HG03039 (cell line): ENCODE data around the gene KCNMA1.

Experiments
- ATAC-seq: cut with Tn5 transposase; IDR thresholded peaks from one replicate; pipeline ENCODE4 v1.9.1; 2021; ENCODE audit warnings: mild to moderate bottlenecking, moderate library complexity; ENCODE audit not compliant: unreplicated experiment

KCNMA1 gene

DNA sequence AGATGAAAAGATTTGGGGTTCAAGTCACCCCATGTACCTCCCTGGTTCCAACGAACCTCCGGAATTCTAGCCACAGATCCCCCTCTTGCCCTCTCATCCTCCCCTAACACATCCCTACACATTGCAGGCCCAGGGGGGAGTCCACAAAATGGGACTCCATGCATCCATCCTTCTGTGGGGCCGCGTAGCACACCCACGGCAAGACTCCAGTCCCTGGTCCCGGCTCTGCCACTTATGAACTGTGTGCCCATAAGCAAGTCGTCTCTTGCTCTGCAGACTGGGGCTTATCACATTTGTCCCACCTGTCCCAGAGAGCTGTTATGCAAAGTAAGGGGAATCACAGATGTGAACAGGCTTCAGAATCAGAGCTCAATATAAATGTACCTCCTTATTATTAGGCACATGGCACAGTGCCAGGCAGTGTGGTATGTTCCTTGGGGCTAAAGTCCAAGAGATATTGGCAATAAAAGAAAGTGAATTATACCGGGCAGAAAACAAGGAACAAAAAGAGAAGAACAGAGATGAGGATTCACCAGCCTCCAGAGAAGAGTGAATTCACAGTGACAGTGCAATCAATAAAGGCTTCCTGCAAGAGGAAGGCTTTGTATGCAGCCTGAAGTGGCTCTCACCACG is 73.9 kb downstream of the KCNMA1 start:
- ATAC-seq, result no peak

DNA sequence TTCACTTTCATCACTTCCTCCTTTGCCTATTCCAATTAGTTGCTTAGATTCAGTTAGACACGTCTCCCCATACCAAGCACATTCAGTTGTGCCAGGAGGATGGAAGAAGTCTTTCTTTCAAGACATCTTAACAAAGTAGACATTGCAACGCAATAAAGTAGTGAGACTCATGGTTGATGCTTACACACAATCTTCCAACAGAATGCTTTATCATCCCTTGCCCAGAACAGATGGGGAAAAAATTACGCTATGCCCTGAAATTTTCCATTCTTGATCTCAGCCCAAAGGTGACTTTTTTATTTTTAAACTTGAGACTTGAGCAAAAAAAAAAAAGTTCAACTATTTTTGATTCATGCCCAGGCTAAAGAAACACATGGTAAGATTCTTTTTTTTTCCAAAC is 74.9 kb downstream of the KCNMA1 start:
- ATAC-seq, result no peak

DNA sequence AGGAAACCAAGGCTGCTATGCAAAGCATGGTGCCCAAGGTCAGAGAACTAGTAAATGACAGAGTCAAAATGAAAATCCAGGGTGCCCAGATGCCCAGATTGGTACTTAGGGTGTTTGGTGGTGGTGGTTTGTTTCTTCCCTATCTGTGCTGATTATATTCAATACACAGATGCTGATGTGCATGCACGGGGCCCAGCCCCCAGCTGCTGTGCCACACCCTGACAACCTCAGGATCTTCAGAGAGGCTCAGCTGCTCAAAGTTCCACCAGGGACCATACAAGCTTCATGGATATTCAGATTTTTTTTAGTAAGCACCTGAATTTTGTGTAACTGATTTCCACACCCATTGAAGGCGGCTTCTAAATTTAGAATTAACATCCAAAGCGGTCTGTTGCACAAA is 75.6 kb downstream of the KCNMA1 start:
- ATAC-seq, result no peak

DNA sequence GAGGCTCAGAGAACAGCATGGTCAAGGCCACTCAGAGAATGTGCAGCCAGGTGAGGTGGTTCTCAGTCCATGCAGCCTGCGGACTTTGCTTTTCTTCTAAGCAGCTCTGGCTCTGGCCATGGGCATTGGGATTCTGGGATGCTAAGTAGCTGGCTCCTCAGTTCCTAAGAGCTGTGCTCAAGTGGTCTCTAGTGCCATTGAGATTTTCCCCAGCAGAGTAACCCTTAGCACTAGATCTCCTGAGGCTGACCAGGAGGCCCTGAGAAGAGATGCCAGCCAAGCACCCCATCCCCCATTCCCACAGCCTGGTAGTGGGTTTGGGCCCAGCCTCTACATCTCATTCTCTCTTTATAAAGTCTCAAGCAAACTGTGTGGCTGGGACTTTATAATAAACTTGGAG is 77.1 kb downstream of the KCNMA1 start:
- ATAC-seq, result no peak

DNA sequence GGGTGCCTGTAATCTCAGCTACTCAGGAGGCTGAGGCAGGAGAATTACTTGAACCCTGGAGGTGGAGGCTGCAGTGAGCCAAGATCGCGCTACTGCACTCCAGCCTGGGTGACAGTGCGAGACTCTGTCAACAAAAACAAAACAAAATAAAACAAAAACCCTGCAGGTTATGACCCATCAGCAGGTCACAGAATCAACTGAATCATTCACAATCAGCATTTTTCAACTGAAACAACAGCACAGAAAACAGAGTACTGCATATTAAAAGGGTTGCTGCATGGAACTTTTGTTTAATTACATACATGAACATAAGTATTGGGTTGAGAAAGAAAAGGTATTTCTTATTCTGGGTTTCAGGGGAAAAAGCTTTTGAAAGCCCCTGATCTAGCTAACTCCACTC is 77.6 kb downstream of the KCNMA1 start:
- ATAC-seq, result no peak

DNA sequence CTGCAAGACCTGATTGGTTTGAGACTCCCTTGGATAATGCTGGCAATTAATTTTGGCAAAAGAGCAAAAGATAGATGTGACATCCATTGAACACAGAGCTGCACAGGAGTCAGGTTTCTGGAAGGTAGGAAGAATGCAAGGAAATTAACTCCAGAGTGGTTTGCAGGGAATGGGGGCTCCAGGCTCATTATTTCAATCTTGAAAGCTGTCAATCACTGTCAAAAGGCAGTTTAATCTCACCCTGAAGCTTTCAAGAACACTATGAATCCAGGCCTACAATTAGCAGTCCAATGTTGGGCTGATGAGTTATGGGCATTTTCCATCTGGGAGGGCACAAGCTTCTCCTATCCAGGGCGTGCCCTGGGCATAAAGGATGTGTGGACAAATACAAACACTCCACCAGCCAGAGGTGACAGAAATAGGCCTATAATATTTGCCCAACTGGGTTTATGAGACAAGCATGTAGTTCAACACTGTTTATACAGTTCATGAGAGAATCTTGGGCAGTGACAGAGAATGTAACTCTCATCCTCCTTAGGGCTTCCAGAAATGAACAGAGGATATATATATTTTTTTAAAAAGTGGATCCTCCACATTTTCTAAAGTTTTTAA is 80.5 kb downstream of the KCNMA1 start:
- ATAC-seq, result no peak

DNA sequence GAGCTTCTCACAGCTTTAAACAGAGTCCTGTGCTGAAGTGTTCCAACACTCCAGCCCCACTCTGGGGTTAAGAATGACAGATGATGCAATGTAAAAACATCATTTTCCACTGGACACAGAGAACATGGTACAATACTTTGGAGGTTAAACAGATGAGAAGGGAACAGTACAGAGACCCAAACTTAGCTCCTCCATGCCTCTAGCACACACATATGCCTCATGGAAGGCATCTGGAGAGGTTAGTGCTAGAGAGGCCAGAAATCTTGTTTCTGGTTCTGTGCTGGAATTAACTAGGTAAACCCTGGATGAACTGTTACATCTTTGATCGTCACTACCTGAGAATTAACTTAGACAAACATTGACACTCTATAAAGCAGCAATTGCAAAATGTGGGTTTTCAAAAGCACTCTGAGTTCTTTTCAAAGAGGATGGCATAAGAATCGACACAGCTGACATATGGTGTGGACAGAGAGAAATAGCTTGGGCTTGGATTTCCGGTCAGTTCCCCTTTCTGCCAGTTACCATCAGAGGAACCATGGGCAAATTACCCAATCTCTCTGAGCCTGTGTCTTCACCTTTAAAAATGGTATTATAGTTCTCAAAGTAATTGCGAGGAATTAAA is 81.9 kb downstream of the KCNMA1 start:
- ATAC-seq, result no peak

DNA sequence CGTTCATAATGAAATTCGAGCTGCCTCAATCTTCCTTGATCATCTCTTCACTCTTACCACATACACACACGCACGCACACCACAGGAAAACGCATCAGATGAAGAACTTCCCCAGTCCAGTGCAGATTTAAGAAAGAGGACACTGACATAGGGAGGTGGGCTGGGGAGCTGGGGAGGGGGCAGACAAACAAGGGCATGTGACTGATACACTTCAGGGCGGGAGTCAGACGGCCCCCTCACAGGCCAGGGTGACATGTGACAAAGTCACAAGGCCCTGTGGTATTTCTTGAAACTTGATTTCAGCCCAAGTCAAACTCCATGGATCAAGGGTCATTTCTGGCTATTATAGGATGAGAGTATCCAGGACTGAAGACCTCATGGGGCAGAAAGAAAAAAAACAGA is 82.6 kb downstream of the KCNMA1 start:
- no peak for ATAC-seq

DNA sequence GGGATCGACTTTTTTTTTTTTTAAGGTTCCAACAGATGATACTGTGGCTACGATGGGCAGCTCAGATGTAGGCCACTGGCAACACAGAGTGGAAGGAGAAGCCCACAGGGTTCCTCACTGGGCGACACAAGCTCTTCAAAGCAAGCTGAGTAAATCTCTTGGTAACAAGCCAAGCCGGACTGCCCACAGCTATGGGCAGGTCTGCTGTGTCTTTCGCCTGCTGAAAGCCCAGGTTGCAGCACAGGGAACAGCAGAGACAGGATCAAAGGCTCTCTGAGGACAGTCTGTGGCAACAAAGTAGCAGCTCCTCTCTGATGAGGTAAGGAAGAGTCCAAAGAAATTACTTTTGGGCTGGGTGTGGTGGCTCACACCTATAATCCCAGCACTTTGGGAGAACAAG is 83.6 kb downstream of the KCNMA1 start:
- no peak for ATAC-seq

DNA sequence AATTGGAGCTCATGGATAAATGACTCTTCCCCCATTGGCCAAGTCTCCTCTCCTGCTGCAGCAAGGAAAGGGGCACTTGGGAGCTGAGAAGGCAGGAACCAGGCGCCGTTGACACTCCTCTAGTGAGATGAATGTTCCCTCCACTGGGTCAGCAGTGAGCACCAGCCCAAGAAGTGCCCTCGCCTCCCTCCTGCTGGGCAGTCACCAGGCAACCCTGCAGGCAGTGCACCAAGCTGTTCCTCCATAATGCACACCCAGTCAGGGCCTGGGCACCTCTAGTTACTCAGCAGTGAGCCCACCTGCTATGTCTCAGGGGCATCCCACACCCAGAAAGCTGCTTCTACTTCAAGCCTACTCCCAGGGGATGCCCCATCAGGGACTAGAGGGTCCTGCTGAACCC is 84.3 kb downstream of the KCNMA1 start:
- no peak for ATAC-seq

DNA sequence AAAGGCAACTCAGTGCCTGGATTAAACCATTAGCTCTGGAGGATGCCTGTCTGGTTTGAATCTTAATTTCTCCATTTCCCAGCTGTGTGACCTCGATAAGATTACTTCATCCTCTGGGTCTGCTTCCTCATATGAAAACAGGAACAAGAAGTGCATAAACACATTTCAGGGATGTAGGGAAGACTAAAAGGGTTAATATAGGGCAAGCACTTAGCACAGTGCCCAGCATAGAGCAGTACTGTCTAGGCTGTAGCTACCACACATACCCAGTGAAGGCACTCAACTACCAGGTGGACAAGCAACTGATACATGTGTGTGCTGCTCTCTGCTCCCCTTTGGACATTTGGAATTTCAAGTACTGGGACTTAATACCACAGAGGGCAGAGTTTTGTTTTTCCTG is 85.4 kb downstream of the KCNMA1 start:
- ATAC-seq, result no peak

DNA sequence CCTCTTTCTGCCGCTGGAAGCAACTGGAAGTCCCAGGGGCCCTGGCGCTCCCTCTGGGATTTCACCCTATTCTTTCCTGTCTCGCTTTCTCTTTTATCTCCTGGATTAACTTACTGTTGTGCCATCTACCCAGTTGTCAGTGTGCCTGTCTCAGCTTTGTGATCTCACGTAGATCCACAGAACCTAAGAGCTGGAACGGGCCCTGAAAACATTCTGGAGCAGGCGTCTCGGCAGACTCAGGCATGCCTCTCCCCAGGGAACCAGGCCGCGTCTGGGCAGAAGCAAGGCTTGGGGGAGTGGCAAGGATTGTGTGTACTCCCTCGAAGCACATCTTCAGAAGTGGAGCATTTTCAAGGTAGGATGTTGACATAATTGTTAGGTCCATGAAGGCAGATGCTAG is 87.2 kb downstream of the KCNMA1 start:
- ATAC-seq, result no peak

DNA sequence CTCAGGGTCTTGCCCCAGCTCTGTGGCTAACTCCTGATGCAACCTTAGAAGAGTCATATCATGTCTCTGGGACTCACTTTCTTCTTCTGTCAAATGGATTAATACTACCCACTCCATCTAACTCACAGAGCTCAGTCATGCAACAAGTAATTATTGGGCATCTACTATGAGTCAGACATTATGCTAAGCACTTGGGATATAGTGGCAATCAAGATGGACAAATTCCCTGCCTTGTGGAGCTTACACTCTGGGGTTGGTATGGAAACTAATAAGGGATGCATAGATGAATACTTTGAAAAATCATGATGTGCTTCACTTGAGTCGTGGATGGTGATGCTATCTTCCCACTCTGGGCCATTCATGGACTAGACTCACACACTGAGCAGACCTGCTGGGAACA is 88.9 kb downstream of the KCNMA1 start:
- ATAC-seq, result no peak

DNA sequence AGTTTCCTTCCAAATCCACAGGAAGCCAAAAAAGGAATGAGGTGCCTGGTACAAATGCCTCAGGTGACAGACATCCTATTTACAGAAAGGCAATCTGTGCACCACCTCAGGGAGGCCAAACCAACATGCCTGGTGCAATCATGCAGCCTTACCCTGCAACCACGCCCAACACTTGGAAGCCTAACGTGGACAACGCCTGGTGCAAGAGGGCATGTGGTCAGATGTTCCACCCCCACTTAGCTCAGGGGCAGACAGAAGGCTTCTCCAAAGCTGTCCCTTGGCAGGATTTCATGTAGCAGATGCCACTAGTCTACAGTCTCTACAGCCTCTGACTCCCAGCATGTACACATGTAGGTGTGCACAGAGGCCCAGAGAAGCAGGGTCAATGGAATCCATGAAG is 89.5 kb downstream of the KCNMA1 start:
- ATAC-seq, result no peak

DNA sequence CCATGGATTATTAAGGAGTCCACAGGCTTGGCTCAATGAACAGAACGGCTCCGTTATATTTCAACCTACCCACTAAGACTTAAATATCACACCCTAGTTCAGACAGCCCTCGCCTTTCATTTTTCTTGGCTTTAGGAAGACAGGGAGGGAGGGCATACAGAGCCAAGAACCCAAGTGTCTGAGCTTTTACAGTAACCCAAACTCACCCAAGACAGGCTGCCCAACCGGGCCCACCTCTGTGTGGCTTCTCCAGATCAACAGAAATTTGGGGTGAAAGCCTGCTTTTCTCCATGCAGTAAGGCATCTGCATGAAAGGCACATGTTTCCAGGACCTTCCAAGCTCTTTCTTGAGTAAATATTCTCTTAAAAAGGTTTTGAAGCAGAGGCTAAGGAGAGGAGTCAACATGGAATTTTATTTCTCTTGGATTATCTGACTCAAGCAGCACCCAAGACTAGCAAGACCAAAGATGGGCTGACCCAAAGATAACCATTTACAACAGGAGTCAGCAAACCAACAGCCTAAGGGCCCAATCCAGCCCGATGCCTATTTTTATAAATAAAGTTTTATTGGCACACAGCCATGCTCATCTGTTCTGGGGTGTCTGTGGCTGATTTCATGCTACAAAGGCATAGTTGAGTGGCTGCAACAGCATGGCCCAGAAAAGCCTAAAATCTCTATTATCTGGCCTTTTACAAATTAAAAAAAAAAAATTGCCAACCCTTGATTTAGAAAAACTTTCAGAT is 90.1 kb downstream of the KCNMA1 start:
- ATAC-seq, result no peak

DNA sequence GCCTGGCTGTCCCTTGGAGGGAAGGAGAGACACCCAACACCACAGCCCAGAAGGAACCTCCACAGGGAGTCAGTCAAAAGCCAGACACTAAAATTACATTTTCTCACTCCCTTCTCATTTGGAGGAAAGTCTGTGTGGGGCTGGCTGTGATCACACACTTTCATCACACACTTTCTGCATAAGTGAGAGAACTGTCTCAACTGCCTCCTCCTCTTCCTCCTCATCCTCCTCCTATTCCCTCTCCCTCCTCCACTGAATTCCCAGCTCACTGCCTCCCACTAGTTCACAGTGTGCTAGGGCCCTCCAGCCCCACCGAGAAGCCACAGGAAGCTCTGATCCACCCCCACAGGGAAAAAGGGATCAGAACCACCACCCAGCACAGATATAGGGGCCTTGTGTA is 91.6 kb downstream of the KCNMA1 start:
- no peak for ATAC-seq

DNA sequence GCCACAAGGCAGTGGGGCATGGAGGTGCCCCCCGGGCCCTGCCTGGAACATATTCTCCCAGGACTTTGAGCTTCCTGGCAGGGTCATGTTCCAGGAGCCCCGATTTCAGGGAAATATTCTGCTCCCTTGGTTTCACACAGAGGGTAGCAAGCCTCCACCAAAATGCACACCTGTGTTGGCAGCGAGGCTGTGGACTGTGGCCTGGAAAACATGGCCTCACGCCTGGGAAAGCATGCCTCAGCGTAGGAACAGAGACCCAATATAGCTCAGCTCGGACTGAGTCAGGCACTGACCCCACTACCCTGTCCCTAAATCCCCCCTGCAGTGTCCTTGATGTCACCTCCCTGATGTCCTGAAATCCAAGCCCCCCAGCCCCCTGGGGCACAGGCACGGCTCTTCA is 92.0 kb downstream of the KCNMA1 start:
- no peak for ATAC-seq

DNA sequence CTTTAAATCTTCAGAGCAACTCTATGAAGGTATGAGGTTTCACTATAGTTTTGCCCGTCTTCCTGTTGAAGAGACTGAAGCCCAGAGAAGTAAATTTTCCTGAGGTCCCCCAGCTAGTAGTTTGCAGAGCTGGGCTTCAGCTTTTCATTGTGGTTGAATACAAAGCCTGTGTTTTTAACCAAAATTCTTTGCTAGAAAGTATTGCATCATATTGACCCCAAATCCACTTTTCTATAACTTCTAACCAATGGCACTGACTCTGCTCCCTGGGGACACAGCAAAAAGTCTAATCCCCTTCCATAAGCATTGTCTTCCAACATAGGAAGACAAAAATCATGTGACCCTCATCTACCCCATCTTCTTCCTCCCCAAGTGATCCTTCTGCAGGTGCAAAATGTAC is 93.0 kb downstream of the KCNMA1 start:
- no peak for ATAC-seq

DNA sequence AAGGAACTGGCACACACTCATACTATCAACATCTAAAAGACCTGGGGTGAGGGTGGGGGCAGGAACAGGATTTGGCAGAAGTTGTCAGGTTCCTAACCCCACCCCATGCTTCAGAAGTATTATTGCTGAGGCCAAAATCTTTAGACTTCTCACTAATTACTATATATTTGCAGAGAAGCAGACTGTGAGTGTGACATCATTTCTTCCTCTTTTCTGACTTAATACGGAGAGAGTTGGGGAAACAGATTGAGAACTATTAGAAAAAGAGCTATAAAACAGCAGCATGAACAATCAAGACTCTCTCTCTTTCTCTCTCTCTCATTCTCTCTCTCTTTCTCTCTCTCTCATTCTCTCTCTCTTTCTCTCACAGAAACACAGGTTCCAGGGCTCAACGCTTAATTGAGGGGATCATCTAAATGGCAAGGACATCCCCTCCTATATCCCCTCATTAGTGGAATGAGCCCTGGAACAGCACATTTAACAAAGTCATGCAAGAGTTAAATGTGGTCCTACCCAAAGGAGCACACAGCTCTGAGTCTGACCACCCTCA is 94.8 kb downstream of the KCNMA1 start:
- ATAC-seq, result no peak

DNA sequence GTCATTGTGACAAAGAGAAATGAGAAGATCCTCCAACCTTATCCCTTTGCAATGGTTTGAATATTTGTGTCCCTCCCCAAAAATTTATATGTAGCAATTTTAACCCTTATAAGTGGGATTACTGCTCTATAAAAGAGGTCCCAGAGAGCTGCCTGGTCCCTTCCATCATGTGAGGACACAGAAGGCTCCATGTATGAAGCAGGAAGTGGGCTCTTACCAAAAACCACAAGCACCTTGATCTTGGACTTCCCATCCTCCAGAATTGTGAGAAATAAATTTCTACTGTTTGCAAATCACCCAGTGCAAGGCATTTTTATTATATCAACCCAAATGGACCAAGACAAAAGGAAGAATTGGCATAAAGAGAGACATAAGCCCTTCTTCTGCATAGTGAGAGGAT is 95.7 kb downstream of the KCNMA1 start:
- no peak for ATAC-seq

DNA sequence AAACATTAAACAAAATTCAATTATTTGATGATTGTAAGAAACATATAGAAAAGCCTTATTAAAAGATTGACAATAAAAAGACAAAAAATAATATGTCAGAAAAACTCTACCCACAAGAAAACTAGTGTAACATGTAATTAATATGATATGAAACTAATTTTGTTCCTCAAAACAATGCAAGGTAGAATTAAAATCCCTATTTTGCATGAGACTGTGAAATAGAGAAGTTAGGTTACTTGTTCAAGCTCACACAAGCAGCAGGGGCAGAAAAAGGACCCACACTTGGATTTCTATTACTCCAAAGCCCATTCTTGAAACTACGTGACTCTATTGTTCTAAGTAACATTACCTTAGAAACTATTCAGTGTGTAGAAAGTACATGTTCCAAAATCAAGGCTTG is 96.4 kb downstream of the KCNMA1 start:
- no peak for ATAC-seq
